DOHH2 (cell line): ENCODE data around the gene SLC6A6.

Source experiments
- H3F3A ChIP-seq: fragments of 200-600 bp; sonication (generic), shearing (Covaris generic); 2 replicates; pipeline ENCODE4 v1.6.0; 2016; ENCODE audit warnings: antibody characterized with exemption, mild to moderate bottlenecking; ENCODE audit not compliant: control insufficient read depth, insufficient read depth
- H3K27ac ChIP-seq: fragments of 200-600 bp; sonication (generic); 2 replicates; pipeline ENCODE4 v1.5.1; 2014; ENCODE audit warnings: low read depth, mild to moderate bottlenecking, low read length, moderate library complexity
- H3K27me3 ChIP-seq: fragments of 200-600 bp; sonication (generic); 2 replicates; pipeline ENCODE4 v1.6.1; 2014; ENCODE audit warnings: mild to moderate bottlenecking, low read length, mixed read lengths; ENCODE audit not compliant: control insufficient read depth
- H3K36me3 ChIP-seq: fragments of 200-600 bp; sonication (generic); 2 replicates; pipeline ENCODE4 v1.6.1; 2014; ENCODE audit warnings: mild to moderate bottlenecking, low read length, moderate library complexity, mixed read lengths; ENCODE audit not compliant: control insufficient read depth
- H3K4me1 ChIP-seq: fragments of 200-600 bp; sonication (generic); 2 replicates; pipeline ENCODE4 v1.6.1; 2014; ENCODE audit warnings: mild to moderate bottlenecking, low read length, mixed read lengths; ENCODE audit not compliant: control insufficient read depth
- H3K4me2 ChIP-seq: fragments of 200-600 bp; sonication (generic); 2 replicates; pipeline ENCODE4 v1.6.0; 2014; ENCODE audit warnings: mild to moderate bottlenecking, low read length, moderate library complexity
- H3K4me3 ChIP-seq: fragments of 200-600 bp; sonication (generic); 2 replicates; pipeline ENCODE4 v1.5.1; 2014; ENCODE audit warnings: mild to moderate bottlenecking, low read length, mixed read lengths
- H3K79me2 ChIP-seq: fragments of 200-600 bp; sonication (generic); 2 replicates; pipeline ENCODE4 v1.6.1; 2014; ENCODE audit warnings: mild to moderate bottlenecking, low read length, mixed read lengths; ENCODE audit not compliant: control insufficient read depth
- H3K9me2 ChIP-seq: fragments of 200-600 bp; sonication (generic); replicated peaks from 2 replicates; pipeline ENCODE4 v1.6.1; 2014; ENCODE audit warnings: mild to moderate bottlenecking, low read length, mixed read lengths; ENCODE audit not compliant: control insufficient read depth
- H3K9me3 ChIP-seq: fragments of 200-600 bp; sonication (generic); 2 replicates; pipeline ENCODE4 v1.6.1; 2014; ENCODE audit warnings: antibody characterized with exemption, low read length, mixed read lengths; ENCODE audit not compliant: control insufficient read depth, insufficient read depth
- H4K20me1 ChIP-seq: fragments of 200-600 bp; sonication (generic); 2 replicates; pipeline ENCODE4 v1.6.0; 2014; ENCODE audit warnings: low read depth, mild to moderate bottlenecking, antibody characterized with exemption, low read length, moderate library complexity; ENCODE audit not compliant: control insufficient read depth, insufficient read depth
- EZH2phosphoT487 ChIP-seq: fragments of 200-600 bp; sonication (generic); IDR thresholded peaks from 2 replicates; pipeline ENCODE4 v1.6.1; 2017; ENCODE audit warnings: borderline replicate concordance, mild to moderate bottlenecking, antibody characterized with exemption, low read length, moderate library complexity, mixed read lengths
- TF ChIP-seq, protein P1 (sequence below): fragments of 200-600 bp; sonication (generic); IDR thresholded peaks from one replicate; pipeline ENCODE4 v1.5.1; 2014; ENCODE audit warnings: antibody characterized with exemption, mild to moderate bottlenecking, low read depth, low read length; ENCODE audit not compliant: poor library complexity, severe bottlenecking

Gene SLC6A6

DNA sequence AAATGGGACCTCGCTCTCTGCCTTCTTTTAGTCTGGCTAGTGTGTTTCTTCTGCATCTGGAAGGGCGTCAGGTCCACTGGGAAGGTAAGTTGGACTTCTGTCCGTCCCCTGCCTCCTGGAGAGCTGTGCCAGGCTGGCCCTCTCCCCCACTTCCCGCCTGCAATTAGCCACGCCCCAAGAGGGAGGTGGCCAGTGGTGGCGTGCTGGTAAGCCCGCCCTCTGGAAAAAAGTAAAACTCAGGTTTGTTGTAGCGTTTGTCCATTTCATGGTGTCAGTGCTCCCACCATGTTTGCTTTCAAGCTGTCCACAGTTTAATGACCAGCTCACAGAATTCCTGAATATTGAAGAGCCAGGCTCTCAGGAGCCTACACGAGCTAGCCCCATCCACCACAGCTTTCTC, 55.6 kb downstream of the SLC6A6 start:
- Histone ChIP-seq H3K4me3 (no peak overlapping the region), H3K27me3 (no peaks in the 10 kb centered on the region), H3K4me1 (no peaks in the 10 kb centered on the region), H3K36me3 (peaks cover 90% of the 10 kb centered on the region), H3K27ac (no peak overlapping the region), H3F3A (no peaks in the 10 kb centered on the region), H3K4me2 (no peak overlapping the region), H4K20me1 (no peaks in the 10 kb centered on the region), H3K9me2 (no peaks in the 10 kb centered on the region), H3K9me3 (no peaks in the 10 kb centered on the region), H3K79me2 (no peaks in the 10 kb centered on the region)
- TF ChIP-seq, protein P1, sequence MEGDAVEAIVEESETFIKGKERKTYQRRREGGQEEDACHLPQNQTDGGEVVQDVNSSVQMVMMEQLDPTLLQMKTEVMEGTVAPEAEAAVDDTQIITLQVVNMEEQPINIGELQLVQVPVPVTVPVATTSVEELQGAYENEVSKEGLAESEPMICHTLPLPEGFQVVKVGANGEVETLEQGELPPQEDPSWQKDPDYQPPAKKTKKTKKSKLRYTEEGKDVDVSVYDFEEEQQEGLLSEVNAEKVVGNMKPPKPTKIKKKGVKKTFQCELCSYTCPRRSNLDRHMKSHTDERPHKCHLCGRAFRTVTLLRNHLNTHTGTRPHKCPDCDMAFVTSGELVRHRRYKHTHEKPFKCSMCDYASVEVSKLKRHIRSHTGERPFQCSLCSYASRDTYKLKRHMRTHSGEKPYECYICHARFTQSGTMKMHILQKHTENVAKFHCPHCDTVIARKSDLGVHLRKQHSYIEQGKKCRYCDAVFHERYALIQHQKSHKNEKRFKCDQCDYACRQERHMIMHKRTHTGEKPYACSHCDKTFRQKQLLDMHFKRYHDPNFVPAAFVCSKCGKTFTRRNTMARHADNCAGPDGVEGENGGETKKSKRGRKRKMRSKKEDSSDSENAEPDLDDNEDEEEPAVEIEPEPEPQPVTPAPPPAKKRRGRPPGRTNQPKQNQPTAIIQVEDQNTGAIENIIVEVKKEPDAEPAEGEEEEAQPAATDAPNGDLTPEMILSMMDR = no peak
- TF ChIP-seq EZH2phosphoT487 = no peak

DNA sequence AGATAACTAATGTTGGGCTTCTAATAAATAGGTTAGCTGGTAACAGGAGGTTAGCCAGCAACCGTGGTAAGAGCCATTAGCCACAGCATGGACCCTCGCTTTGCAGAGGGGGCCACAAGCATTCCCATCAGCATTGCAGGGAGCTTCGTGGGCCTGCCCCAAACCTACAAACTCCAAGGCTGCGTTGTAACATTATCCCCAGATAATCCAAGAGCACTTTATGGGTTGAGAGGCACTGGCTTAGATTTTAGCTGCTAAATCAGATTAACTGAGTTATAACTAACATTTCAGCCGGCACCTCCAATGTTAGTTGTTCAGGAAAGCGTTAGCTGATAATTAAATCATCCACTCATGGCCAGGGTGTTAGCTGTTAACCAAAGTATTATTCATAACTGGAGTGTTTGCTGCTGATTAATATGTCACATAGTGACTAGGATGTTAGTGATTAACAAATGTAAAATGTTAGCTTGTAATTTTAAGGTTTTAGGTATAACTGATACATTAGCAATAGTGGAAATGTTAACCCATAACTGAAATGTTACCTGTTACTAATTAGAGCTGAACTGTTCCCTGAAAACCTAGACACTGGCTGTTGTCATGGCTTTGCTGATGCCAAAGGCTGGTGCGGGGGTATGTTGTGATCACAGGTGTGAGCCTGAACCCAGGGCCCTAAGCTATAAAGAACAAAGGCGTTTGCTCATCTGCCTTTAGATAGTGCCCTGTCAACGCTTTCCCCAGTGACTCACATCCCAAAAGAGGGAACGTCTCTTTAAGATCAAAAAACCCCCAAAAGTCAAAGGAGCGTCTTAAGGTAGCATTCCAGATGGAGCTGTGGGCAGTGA, 56.2 kb downstream of the SLC6A6 start:
- TF ChIP-seq EZH2phosphoT487 = no peak
- TF ChIP-seq, protein P1 = no peak

DNA sequence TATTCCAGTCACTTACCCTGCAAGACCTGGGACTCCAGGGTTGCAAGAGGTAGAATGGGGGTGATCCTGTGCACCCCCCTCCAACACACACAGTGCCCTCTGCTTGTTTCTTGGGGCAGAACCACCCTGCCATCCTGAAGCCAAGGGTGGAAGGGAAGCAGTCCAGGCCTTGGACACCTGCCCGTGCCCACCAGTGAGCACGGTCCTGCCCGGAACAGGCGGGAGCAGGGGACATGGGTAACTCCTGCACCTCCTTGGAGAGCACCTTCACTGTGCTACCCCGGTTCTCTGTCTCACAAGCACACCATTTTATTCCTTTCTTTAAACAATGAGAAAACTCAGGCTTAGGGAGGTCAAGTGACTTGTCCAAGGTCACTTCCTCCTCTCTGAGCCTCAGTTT, 57.0 kb downstream of the SLC6A6 start:
- H3K79me2 ChIP-seq = no peaks in the 10 kb centered on the region
- no peak for TF ChIP-seq EZH2phosphoT487
- TF ChIP-seq, protein P1 = no peak
- H3K27ac ChIP-seq = no peak overlapping the region
- H3K4me3 ChIP-seq = no peak overlapping the region
- H3K4me1 ChIP-seq = no peaks in the 10 kb centered on the region
- no peak overlapping the region for H3K4me2 ChIP-seq
- H3K9me2 ChIP-seq = no peaks in the 10 kb centered on the region
- no peaks in the 10 kb centered on the region for H3F3A ChIP-seq
- peaks cover 93% of the 10 kb centered on the region for H3K36me3 ChIP-seq
- no peaks in the 10 kb centered on the region for H4K20me1 ChIP-seq
- no peaks in the 10 kb centered on the region for H3K27me3 ChIP-seq
- H3K9me3 ChIP-seq = no peaks in the 10 kb centered on the region

More for the DNA sequence above, 56.2 kb downstream of the SLC6A6 start:
- peaks cover 90% of the 10 kb centered on the region for H3K36me3 ChIP-seq
- no peaks in the 10 kb centered on the region for H3K27me3 ChIP-seq
- H3K4me3 ChIP-seq = no peak overlapping the region
- H4K20me1 ChIP-seq = no peaks in the 10 kb centered on the region
- no peaks in the 10 kb centered on the region for H3K79me2 ChIP-seq
- H3K9me3 ChIP-seq = no peaks in the 10 kb centered on the region
- no peaks in the 10 kb centered on the region for H3F3A ChIP-seq
- H3K9me2 ChIP-seq = no peaks in the 10 kb centered on the region
- H3K4me1 ChIP-seq = no peaks in the 10 kb centered on the region
- H3K4me2 ChIP-seq = no peak overlapping the region
- H3K27ac ChIP-seq = no peak overlapping the region
